D341Med (cell line): ENCODE results near the gene DRC7.
"Not testable (repeated sequence)": the region's sequence is repeated elsewhere in the genome, so short reads cannot be mapped to it uniquely, and the experiment has no call there.

Experiments
- DNase-seq: peaks from one replicate; pipeline ENCODE4 v3.0.0; 2012; ENCODE audit warnings: low spot score

Gene DRC7

GRCh38 chr16:57734925-57735754, 40.5 kb downstream of the DRC7 start:
- DNase-seq = peak; percentile 94

- DNase-seq = no peak
These were observed 41.3 kb downstream of the DRC7 start, which contains the start of gene KATNB1 for GRCh38 chr16:57735755-57736418. KATNB1 (plus strand) TSS chr16:57735770; CDS start chr16:57737244, 1,474 bp downstream.

- DNase-seq = no peak
These were observed 42.1 kb downstream of the DRC7 start for GRCh38 chr16:57736419-57737351.

GRCh38 chr16:57738844-57739243, 44.2 kb downstream of the DRC7 start:
- no peak for DNase-seq

DNA sequence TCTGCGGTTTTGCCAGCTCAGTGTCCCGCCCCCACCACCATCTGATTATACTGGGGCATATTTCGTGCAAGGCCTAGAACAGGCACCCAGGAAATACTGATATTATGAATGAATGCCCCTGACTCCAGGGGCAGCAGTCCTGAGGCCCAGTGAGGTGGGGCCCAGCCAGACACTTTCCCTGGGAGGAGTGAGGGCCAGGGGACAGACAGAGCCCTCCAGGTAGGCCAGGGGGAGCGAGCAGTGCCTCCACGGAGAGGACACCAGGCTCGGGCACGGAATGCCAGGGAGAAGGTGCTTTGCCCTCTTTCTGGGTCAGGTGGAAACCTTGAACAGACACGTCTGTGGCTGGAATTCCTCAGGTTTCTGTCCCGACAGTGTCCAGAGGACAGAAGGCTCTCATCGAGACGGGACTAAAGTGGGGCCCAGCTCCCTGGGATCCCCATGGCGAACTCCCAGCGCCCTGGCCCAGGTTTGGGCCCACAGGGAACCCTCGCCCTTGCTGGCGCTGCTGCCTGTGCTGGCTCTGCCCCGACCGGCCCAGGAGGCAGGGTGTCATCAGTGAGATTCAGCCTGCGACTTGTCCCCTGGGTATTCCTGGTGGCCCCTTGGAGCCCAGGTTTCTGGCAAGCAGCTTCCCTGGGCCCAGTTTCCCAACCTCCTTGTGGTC, 45.3 kb downstream of the DRC7 start:
- DNase-seq = no peak

- DNase-seq = no peak
These were observed 45.9 kb downstream of the DRC7 start for GRCh38 chr16:57740423-57741071.

- peak; percentile 82 for DNase-seq
These were observed 47.1 kb downstream of the DRC7 start for GRCh38 chr16:57741660-57742191.

GRCh38 chr16:57742543-57742942, 47.9 kb downstream of the DRC7 start:
- no peak for DNase-seq

- DNase-seq = no peak
These were observed 48.9 kb downstream of the DRC7 start for GRCh38 chr16:57743458-57743857.

GRCh38 chr16:57743886-57744641, 49.5 kb downstream of the DRC7 start:
- no peak for DNase-seq

- no peak for DNase-seq
These were observed 50.0 kb downstream of the DRC7 start for GRCh38 chr16:57744642-57744903.

- DNase-seq = no peak
These were observed 51.2 kb downstream of the DRC7 start for GRCh38 chr16:57745768-57746167.

DNA sequence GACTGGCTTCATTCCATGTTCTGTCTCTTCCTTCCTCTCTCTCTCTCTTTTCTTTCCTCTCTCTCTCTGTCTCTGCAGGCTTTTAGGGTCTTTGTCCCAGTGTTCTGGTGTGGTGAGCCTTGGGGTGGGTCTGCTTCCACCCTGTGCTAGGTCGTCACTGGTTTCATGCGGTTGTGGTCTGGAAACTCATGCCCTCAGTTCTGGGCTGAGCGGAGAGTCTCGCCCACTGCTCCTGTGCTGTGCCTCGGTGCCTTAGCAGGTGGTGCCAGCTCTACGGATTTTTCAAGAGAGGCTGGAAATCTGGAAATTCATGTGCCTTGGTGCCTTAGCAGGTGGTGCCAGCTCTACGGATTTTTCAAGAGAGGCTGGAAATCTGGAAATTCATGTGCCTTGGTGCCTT, 51.7 kb downstream of the DRC7 start:
- DNase-seq = not testable (repeated sequence)

DNA sequence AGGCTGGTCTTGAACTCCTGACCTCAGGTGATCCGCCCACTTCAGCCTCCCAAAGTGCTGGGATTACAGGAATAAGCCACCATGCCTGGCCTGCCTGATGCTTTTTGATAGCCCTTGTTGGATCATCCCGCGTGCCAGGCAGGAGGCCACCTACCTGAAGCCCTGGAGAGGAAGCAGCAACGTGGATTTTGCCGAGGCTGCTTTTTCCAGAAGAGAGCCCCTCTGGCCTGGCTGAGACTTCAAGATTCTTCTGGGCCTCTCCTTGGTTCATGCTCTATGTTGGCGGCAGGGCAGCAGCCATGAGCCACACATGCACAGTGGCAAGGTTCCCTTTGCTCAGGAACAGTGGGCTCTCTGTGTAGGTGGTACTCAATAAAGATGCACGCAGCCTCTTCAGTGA, 52.5 kb downstream of the DRC7 start:
- no peak for DNase-seq

- DNase-seq = no peak
These were observed 52.9 kb downstream of the DRC7 start for GRCh38 chr16:57747496-57747895.

- no peak for DNase-seq
These were observed 53.4 kb downstream of the DRC7 start for GRCh38 chr16:57747996-57748395.

DNA sequence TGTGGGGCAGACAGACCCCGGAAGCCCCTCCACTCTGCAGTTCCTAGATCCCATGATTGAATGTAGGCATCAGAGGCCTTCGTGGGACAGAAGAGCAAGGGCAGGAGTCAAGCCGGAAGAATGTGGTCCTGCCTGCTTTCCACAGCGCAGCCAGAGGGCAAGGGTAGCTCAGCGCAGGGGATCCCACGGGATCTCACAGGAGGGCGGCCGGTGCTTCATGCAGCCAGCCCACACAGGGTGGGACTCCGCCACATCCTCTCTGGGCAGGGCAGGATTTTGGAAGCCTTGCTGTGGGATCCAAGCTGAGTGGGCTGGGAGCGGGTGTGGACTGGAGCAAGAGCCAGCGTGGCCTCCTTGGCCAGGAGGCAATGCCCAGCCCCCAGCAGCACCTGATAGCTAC, 54.0 kb downstream of the DRC7 start:
- DNase-seq = no peak

GRCh38 chr16:57749101-57749692, 54.6 kb downstream of the DRC7 start:
- DNase-seq = no peak

- DNase-seq = no peak
These were observed 55.3 kb downstream of the DRC7 start for GRCh38 chr16:57749856-57750452.
